Bronchial epithelial cell (primary cell): ENCODE data around the gene KCNT2. TPM values are rescaled to one million over a fixed set of nuclear protein-coding genes. Genes with fewer than 3 reads are reported as not detected.

Source experiments
- DNase-seq: peaks from one replicate; pipeline ENCODE4 v3.0.0-alpha.2; 2010; ENCODE audit warnings: low read depth
- FAIRE-seq: peaks from 2 replicates; lab custom pipeline; 2011; peaks lifted over from hg19 to GRCh38; lab: Jason Lieb, UNC
- H3K27me3 ChIP-seq: 2 replicates; pipeline ENCODE4 v1.5.1; 2011; ENCODE audit warnings: low read length; ENCODE audit not compliant: control insufficient read depth, insufficient read depth
- H3K36me3 ChIP-seq: 2 replicates; pipeline ENCODE4 v1.5.1; 2011; ENCODE audit warnings: low read length; ENCODE audit not compliant: control insufficient read depth, insufficient read depth
- H3K4me3 ChIP-seq: 2 replicates; pipeline ENCODE4 v1.5.1; 2011; ENCODE audit warnings: mild to moderate bottlenecking, low read depth, low read length, control low read depth
- total RNA-seq: library from RNA; depleted of rRNA; stranded (reverse); fragments of >200 nt; gene quantifications from 2 replicates; pipeline ENCODE4 v1.2.1, GENCODE V29; 2014
- TF ChIP-seq, protein P1 (sequence below): IDR thresholded peaks from 2 replicates; pipeline ENCODE4 v1.5.1; 2011; ENCODE audit warnings: mild to moderate bottlenecking, moderate library complexity, low read length, control low read depth, inconsistent platforms; ENCODE audit not compliant: insufficient read depth, severe bottlenecking

Gene KCNT2
- total RNA-seq, 1 donor from 2014 or later, result under 0.01 TPM

DNA sequence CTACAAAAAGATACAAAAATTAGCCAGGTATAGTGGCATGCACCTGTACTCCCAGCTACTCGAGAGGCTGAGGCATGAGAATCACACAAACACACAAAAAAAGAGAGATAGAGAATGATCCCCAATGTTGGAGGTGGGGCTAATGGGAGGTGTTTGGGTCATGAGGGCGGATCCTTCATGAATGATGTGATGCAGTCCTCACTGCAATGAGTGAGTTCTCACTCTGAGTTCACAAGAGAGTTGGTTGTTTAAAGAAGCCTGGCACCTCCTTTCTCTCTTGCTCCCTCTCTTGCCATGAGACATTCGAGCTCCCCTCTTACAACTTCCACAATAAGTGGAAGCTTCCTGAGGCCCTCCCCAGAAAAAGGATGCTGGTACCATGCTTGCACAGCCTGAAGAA lies 17.3 kb downstream of the KCNT2 start:
- no peak overlapping the region for H3K4me3 ChIP-seq
- no peak for DNase-seq
- H3K36me3 ChIP-seq, result no peaks in the 10 kb centered on the region
- FAIRE-seq, result no peak
- no peaks in the 10 kb centered on the region for H3K27me3 ChIP-seq
- TF ChIP-seq, protein P1, sequence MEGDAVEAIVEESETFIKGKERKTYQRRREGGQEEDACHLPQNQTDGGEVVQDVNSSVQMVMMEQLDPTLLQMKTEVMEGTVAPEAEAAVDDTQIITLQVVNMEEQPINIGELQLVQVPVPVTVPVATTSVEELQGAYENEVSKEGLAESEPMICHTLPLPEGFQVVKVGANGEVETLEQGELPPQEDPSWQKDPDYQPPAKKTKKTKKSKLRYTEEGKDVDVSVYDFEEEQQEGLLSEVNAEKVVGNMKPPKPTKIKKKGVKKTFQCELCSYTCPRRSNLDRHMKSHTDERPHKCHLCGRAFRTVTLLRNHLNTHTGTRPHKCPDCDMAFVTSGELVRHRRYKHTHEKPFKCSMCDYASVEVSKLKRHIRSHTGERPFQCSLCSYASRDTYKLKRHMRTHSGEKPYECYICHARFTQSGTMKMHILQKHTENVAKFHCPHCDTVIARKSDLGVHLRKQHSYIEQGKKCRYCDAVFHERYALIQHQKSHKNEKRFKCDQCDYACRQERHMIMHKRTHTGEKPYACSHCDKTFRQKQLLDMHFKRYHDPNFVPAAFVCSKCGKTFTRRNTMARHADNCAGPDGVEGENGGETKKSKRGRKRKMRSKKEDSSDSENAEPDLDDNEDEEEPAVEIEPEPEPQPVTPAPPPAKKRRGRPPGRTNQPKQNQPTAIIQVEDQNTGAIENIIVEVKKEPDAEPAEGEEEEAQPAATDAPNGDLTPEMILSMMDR, result no peak

DNA sequence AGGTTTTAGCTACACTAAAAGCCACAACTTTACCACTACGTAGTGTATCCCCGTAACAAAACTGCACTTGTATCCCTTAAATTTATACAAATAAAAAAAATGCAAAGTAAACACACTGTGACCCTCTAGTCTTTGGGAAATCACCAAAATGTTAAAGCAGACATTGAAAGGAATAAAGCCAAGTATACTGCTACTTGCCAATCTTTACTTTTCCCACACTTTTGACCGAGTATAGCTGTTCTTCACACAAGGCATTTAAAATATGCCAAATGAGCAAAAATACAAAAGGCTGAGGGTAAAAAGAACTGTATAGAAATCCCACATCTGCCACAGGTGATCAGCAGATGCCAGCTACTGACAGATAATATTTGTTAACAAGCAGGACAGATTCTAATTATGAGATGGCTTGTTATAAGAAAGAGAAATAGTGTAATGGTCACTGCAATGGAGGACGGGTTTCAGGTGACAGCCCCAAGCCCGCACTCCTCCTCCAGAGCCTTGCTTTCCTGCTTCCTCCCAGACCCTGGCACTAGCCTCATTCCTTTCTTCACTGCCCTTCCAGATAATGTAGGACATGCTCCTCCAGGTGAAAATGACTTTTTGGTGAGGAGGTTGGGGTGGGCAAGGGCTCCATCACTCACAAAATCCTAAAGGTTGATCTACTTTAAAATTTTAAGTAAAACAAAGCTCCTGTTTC lies 18.1 kb downstream of the KCNT2 start:
- TF ChIP-seq, protein P1, result no peak
- DNase-seq (no peak), FAIRE-seq (no peak)
- Histone ChIP-seq H3K27me3 (no peaks in the 10 kb centered on the region), H3K36me3 (no peaks in the 10 kb centered on the region), H3K4me3 (no peak overlapping the region)

DNA sequence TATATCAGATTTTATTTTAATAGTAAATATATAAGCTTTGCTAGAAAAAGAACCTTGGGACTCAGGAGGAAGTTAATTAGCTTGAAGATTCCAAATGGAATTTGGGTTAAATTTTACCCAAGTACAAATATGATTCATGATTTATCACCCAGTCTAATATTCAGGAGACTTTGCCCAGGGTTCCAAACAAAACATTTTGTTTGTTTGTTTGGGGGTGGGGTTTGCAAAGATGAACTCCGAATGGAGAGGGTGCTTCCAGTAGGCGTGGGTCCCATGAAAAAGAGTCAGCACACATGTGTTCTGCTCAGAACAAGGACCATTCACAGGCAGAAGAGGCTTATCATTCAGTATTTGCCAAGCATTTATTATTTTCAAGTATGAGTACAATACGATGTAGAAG lies 23.5 kb downstream of the KCNT2 start:
- FAIRE-seq, result no peak
- H3K4me3 ChIP-seq, result no peak overlapping the region
- H3K27me3 ChIP-seq, result no peaks in the 10 kb centered on the region
- TF ChIP-seq, protein P1, result no peak
- peak; percentile 7 for DNase-seq
- H3K36me3 ChIP-seq, result no peaks in the 10 kb centered on the region

DNA sequence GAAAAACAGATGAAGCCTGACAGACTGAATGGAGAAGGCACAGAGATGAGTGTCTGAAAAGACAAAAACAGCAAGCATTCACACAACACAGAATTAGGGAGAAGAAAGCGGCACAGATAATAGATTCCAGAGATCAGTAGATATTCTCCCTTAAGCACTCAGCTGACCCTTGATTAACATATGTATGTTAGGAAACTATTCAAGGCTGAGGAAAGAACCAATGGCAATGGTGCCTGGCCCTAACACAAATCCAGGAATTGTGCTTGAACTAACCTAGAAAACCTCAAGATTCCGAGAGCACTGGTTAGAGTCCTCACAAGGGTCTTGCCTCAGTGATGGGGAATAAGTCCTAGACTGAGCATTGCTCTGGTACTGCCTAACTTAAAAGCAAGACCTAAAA lies 30.9 kb downstream of the KCNT2 start:
- H3K4me3 ChIP-seq, result no peak overlapping the region
- FAIRE-seq (no peak), DNase-seq (no peak)
- no peaks in the 10 kb centered on the region for H3K27me3 ChIP-seq
- H3K36me3 ChIP-seq, result no peaks in the 10 kb centered on the region
- TF ChIP-seq, protein P1, result no peak

DNA sequence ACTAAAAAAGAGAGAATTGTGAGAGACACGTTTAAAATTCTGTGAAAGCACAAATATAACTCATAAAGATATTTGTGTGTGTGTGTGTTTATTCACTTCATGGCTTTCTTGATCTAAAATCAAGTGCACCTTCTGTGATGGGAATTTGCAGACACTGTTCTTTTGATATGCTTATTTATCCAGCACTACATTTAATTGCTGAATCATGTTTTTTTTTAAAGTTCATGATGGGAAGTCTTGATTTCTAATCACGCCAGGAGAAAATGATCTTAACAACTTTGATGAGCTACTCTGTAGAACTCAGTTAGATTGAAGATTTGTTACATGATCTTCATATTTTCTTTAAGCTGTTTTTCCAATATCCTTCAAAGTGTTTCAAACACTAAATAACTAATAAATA lies 35.0 kb downstream of the KCNT2 start:
- Histone ChIP-seq H3K27me3 (no peaks in the 10 kb centered on the region), H3K4me3 (no peak overlapping the region), H3K36me3 (no peaks in the 10 kb centered on the region)
- FAIRE-seq (no peak), DNase-seq (no peak)
- TF ChIP-seq, protein P1, result no peak

DNA sequence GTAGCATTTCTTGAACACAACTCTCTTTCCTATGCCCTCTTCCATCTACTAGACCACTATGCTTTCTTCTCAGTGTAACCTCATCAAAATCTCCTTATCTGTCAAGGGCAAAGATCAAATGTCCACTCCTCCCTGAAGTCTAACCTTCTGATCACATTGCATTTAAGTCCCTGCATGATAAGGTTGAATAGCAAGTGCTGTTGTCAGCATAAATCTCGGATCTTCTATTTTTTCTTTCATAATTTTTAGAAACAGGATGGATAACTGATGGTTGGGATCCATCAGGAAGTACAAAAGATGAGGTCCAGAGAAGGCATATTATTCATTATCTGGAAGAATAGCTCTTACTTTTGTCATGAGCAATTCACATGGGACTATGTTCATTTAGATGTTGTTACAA lies 41.0 kb downstream of the KCNT2 start:
- H3K4me3 ChIP-seq, result no peak overlapping the region
- FAIRE-seq (no peak), DNase-seq (no peak)
- H3K27me3 ChIP-seq, result no peaks in the 10 kb centered on the region
- TF ChIP-seq, protein P1, result no peak
- H3K36me3 ChIP-seq, result no peaks in the 10 kb centered on the region
